ENCODE results near the gene TENT4A. TPM values are rescaled to one million over a fixed set of nuclear protein-coding genes. Genes with fewer than 3 reads are reported as not detected.

Gene TENT4A
- total RNA-seq, 6 experiments from 2014 or later: 19.8 to 23.8 (median 21.7) TPM

DNA sequence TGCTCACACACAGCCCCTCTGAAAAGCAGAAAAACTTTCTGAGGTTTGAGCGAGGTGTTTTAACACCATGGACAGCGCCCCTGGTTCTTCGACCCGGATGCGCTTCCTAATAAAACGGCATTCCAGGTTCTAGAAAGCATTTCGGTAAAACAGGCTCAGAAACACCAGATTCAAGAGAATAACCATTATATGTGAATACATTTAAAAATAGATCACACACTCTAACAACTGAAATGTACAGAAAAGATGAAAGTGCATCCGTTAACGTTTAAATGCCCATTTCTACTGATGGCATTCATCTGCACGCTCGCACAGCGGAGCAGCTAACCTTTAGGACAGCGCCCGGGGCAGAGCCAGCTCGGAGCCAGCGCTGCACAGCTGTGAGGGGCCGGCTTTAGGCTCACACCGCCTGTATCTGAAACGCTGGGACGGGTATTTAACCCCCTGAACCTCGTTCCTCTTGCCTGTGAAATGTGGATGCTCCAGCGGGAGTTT, 26.3 kb upstream of the TENT4A start:
- H3K36me3 Mint-ChIP-seq (ENCODE audit: low read depth): no peaks in the 10 kb centered on the region
- peaks cover 11% of the 10 kb centered on the region for H3K4me1 Mint-ChIP-seq (ENCODE audit: low read depth)
- DNase-seq: peak; percentile 35
- H3K4me3 Mint-ChIP-seq: peak overlapping the region; percentile 71
- TF ChIP-seq, protein P1, sequence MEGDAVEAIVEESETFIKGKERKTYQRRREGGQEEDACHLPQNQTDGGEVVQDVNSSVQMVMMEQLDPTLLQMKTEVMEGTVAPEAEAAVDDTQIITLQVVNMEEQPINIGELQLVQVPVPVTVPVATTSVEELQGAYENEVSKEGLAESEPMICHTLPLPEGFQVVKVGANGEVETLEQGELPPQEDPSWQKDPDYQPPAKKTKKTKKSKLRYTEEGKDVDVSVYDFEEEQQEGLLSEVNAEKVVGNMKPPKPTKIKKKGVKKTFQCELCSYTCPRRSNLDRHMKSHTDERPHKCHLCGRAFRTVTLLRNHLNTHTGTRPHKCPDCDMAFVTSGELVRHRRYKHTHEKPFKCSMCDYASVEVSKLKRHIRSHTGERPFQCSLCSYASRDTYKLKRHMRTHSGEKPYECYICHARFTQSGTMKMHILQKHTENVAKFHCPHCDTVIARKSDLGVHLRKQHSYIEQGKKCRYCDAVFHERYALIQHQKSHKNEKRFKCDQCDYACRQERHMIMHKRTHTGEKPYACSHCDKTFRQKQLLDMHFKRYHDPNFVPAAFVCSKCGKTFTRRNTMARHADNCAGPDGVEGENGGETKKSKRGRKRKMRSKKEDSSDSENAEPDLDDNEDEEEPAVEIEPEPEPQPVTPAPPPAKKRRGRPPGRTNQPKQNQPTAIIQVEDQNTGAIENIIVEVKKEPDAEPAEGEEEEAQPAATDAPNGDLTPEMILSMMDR (IDR thresholded peaks at IDR 0.05): no peak
- peaks cover 2% of the 10 kb centered on the region for H3K27me3 Mint-ChIP-seq (ENCODE audit: insufficient read depth)
- no peak overlapping the region for H3K27ac Mint-ChIP-seq
- no peaks in the 10 kb centered on the region for H3K9me3 Mint-ChIP-seq

- no peak for DNase-seq
- H3K27ac Mint-ChIP-seq: no peak overlapping the region
- H3K4me3 Mint-ChIP-seq: peak overlapping the region; percentile 71
- peaks cover 2% of the 10 kb centered on the region for H3K27me3 Mint-ChIP-seq (ENCODE audit: insufficient read depth)
- TF ChIP-seq, protein P1 (IDR thresholded peaks at IDR 0.05): no peak
- H3K36me3 Mint-ChIP-seq (ENCODE audit: low read depth): no peaks in the 10 kb centered on the region
- H3K4me1 Mint-ChIP-seq (ENCODE audit: low read depth): peaks cover 11% of the 10 kb centered on the region
- no peaks in the 10 kb centered on the region for H3K9me3 Mint-ChIP-seq
These were observed 25.7 kb upstream of the TENT4A start for GRCh38 chr5:6687505-6687904.

DNA sequence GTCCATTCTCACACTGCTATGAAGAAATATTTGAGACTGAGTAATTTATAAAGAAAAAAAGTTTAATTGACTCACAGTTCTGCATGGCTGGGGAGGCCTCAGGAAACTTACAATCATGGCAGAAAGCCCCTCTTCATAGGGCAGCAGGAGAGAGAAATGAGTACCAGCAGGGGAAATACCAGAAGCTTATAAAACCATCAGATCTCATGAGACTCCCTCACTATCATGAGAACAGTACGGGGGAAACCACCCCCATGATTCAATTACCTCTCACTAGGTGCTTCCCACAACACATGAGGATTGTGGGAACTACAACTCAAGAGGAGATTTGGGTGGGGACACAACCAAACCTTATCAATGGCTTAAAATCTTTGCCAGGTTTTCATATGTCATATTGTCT, 20.3 kb upstream of the TENT4A start:
- H3K4me3 Mint-ChIP-seq: no peak overlapping the region
- no peaks in the 10 kb centered on the region for H3K4me1 Mint-ChIP-seq (ENCODE audit: low read depth)
- TF ChIP-seq, protein P1 (IDR thresholded peaks at IDR 0.05): no peak
- DNase-seq: no peak
- no peak overlapping the region for H3K27ac Mint-ChIP-seq
- H3K27me3 Mint-ChIP-seq (ENCODE audit: insufficient read depth): no peaks in the 10 kb centered on the region; the same call in none of the 2 replicates
- no peaks in the 10 kb centered on the region for H3K36me3 Mint-ChIP-seq (ENCODE audit: low read depth)
- no peaks in the 10 kb centered on the region for H3K9me3 Mint-ChIP-seq

DNA sequence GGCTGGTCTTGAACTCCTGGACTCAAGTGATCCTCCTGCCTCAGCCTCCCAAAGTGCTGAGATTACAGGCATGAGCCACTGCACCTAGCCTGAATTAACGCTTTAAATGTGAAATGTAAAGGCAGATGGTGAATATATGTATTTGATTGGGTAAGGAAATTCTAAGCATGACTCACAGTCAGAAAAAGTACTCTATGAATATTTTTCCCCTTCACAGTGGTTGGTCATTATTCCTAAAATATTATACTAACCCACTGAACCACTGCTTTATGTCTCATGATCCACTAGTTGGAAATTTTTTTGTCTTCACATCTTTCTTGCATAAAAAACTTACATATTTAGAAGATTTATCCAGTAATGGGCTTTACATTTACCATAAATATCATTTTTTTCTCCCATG, 14.5 kb upstream of the TENT4A start:
- Mint-ChIP-seq H3K36me3 (ENCODE audit: low read depth) (peaks cover 5% of the 10 kb centered on the region; the same call in 1 of the 2 replicates), H3K4me1 (ENCODE audit: low read depth) (peaks cover 4% of the 10 kb centered on the region), H3K4me3 (no peak overlapping the region), H3K9me3 (no peaks in the 10 kb centered on the region), H3K27ac (no peak overlapping the region), H3K27me3 (ENCODE audit: insufficient read depth) (peaks cover 4% of the 10 kb centered on the region)
- TF ChIP-seq, protein P1 (IDR thresholded peaks at IDR 0.05): no peak
- DNase-seq: no peak

- H3K4me3 Mint-ChIP-seq: no peak overlapping the region
- TF ChIP-seq, protein P1 (IDR thresholded peaks at IDR 0.05): no peak
- no peak for DNase-seq
- H3K9me3 Mint-ChIP-seq: no peaks in the 10 kb centered on the region
- H3K27me3 Mint-ChIP-seq (ENCODE audit: insufficient read depth): peaks cover 4% of the 10 kb centered on the region
- no peak overlapping the region for H3K27ac Mint-ChIP-seq
- peaks cover 5% of the 10 kb centered on the region; the same call in 1 of the 2 replicates for H3K36me3 Mint-ChIP-seq (ENCODE audit: low read depth)
- peaks cover 10% of the 10 kb centered on the region for H3K4me1 Mint-ChIP-seq (ENCODE audit: low read depth)
These were observed 13.9 kb upstream of the TENT4A start for GRCh38 chr5:6699357-6699756.

Measured in HFFc6 (cell line).